PC-3 (cell line): Measurements from ENCODE around the gene DENND2A. TPM values are rescaled to one million over a fixed set of nuclear protein-coding genes. Genes with fewer than 3 reads are reported as not detected.

ENCODE experiments used
- ATAC-seq: fragments of 200-7000 bp; cut with Tn5 transposase; 2 replicates; pipeline ENCODE4 v1.9.1; 2020; ENCODE audit warnings: mild to moderate bottlenecking, moderate library complexity
- BruUV-seq: library from RNA; stranded (reverse); fragments of 400-500 nt; replicated peaks from 2 replicates; lab custom pipeline; 2021; lab: Mats Ljungman, UMichigan
- CTCF ChIA-PET: fragments of 300-600 bp; sonication (Branson Sonifier 250); formaldehyde crosslinking; loops from one replicate; lab custom pipeline; 2022; ENCODE audit warnings: antibody characterized with exemption; lab: Charles Lee
- POLR2A ChIA-PET: fragments of 300-600 bp; sonication (Branson Sonifier 250); formaldehyde crosslinking; loops from one replicate; lab custom pipeline; 2022; ENCODE audit warnings: antibody characterized with exemption; ENCODE audit not compliant: unreplicated experiment; lab: Charles Lee
- DNase-seq: peaks from one replicate; pipeline ENCODE4 v3.0.0-alpha.2; 2015
- H2AFZ ChIP-seq: fragments of 300-600 bp; sonication (generic); 2 replicates; pipeline ENCODE4 v1.6.0; 2016; ENCODE audit warnings: antibody characterized with exemption, low read length
- H3F3A ChIP-seq: fragments of 300-600 bp; sonication (generic); one replicate; pipeline ENCODE4 v1.6.0; 2017; ENCODE audit warnings: antibody characterized with exemption, low read length, control low read depth, mild to moderate bottlenecking; ENCODE audit not compliant: unreplicated experiment
- H3K27ac ChIP-seq: fragments of 300-600 bp; sonication (generic); 2 replicates; pipeline ENCODE4 v1.5.1; 2016; ENCODE audit warnings: mild to moderate bottlenecking, low read length
- H3K27me3 ChIP-seq: fragments of 300-600 bp; sonication (generic); 2 replicates; pipeline ENCODE4 v1.6.1; 2016; ENCODE audit warnings: low read length, mixed read lengths
- H3K36me3 ChIP-seq: fragments of 300-600 bp; sonication (generic); 2 replicates; pipeline ENCODE4 v1.6.1; 2016; ENCODE audit warnings: low read depth, mixed run types, low read length, mixed read lengths
- H3K4me1 ChIP-seq: fragments of 300-600 bp; sonication (generic); 2 replicates; pipeline ENCODE4 v1.5.1; 2016; ENCODE audit warnings: low read length; ENCODE audit not compliant: insufficient read depth
- H3K4me2 ChIP-seq: fragments of 300-600 bp; sonication (generic); 2 replicates; pipeline ENCODE4 v1.6.0; 2016; ENCODE audit warnings: low read length
- H3K4me3 ChIP-seq: fragments of 300-600 bp; sonication (generic); 2 replicates; pipeline ENCODE4 v1.5.1; 2016; ENCODE audit warnings: mild to moderate bottlenecking, low read length, mixed read lengths
- H3K79me2 ChIP-seq: fragments of 300-600 bp; sonication (generic); 2 replicates; pipeline ENCODE4 v1.6.1; 2017; ENCODE audit warnings: low read length, mixed read lengths
- H3K9ac ChIP-seq: fragments of 300-600 bp; sonication (generic); 2 replicates; pipeline ENCODE4 v1.6.0; 2016; ENCODE audit warnings: mild to moderate bottlenecking, low read length
- H3K9me2 ChIP-seq: fragments of 300-600 bp; sonication (generic); replicated peaks from 2 replicates; pipeline ENCODE4 v1.6.1; 2016; ENCODE audit warnings: mixed run types, low read length, mixed read lengths
- H3K9me3 ChIP-seq: fragments of 300-600 bp; sonication (generic); 2 replicates; pipeline ENCODE4 v1.6.1; 2016; ENCODE audit warnings: low read length, mixed read lengths
- H4K20me1 ChIP-seq: fragments of 300-600 bp; sonication (generic); 2 replicates; pipeline ENCODE4 v1.6.1; 2016; ENCODE audit warnings: low read length, mixed read lengths
- CTCF ChIP-seq: fragments of 300-600 bp; sonication (generic); conservative IDR thresholded peaks from 2 replicates; pipeline ENCODE4 v1.5.1; 2017; ENCODE audit warnings: antibody characterized with exemption, low read depth, mild to moderate bottlenecking, low read length
- EZH2 ChIP-seq: fragments of 300-600 bp; sonication (generic); IDR thresholded peaks from one replicate; pipeline ENCODE4 v1.6.1; 2017; ENCODE audit warnings: antibody characterized with exemption, mild to moderate bottlenecking, low read length; ENCODE audit not compliant: unreplicated experiment
- EZH2phosphoT487 ChIP-seq: fragments of 300-600 bp; sonication (generic); IDR thresholded peaks from 2 replicates; pipeline ENCODE4 v1.6.1; 2018; ENCODE audit warnings: mild to moderate bottlenecking, antibody characterized with exemption, low read length, borderline replicate concordance
- intact Hi-C: fragments of 100-400 bp; cut with micrococcal nuclease; formaldehyde crosslinking; loops from 2 replicates; pipeline ENCODE4 v1.9.0; 2023
- total RNA-seq: library from RNA; depleted of rRNA; stranded (reverse); fragments of >200 nt; gene quantifications from 2 replicates; pipeline ENCODE4 v1.2.3, GENCODE V29; 2014

Gene DENND2A
- total RNA-seq, 1 experiment from 2014 or later, result 8.9 TPM

GRCh38 chr7:140495514-140496097, 145.0 kb downstream of the DENND2A start:
- Histone ChIP-seq H3K36me3 (no peaks in the 10 kb centered on the region), H3F3A (no peaks in the 10 kb centered on the region), H3K9ac (no peak overlapping the region), H3K4me2 (no peak overlapping the region), H3K4me3 (no peak overlapping the region), H3K27me3 (no peaks in the 10 kb centered on the region), H3K4me1 (no peaks in the 10 kb centered on the region), H3K9me3 (no peaks in the 10 kb centered on the region), H3K27ac (no peak overlapping the region), H4K20me1 (no peaks in the 10 kb centered on the region), H2AFZ (no peak overlapping the region), H3K9me2 (no peaks in the 10 kb centered on the region), H3K79me2 (no peaks in the 10 kb centered on the region)
- DNase-seq, result no peak
- ChIA-PET CTCF (no interaction called here), POLR2A (no interaction called here)
- no peak for ATAC-seq
- BruUV-seq, result no TSS peak
- no peak for TF ChIP-seq CTCF
- TF ChIP-seq EZH2, result no peak
- TF ChIP-seq EZH2phosphoT487, result no peak
- intact Hi-C loops, result no loop called here

GRCh38 chr7:140494867-140495266, 145.7 kb downstream of the DENND2A start:
- DNase-seq (no peak), ATAC-seq (no peak)
- H3K4me3 ChIP-seq, result no peak overlapping the region
- no TSS peak for BruUV-seq
- H3F3A ChIP-seq, result no peaks in the 10 kb centered on the region
- H3K27me3 ChIP-seq, result no peaks in the 10 kb centered on the region
- H3K79me2 ChIP-seq, result no peaks in the 10 kb centered on the region
- CTCF ChIA-PET, result no interaction called here
- H3K9ac ChIP-seq, result no peak overlapping the region
- no peak overlapping the region for H3K27ac ChIP-seq
- POLR2A ChIA-PET, result no interaction called here
- intact Hi-C loops, result loop anchor here (5.0 kb wide), 1 partner anchor 143 kb away; no protein-coding TSS in a partner anchor
- H3K36me3 ChIP-seq, result no peaks in the 10 kb centered on the region
- H4K20me1 ChIP-seq, result no peaks in the 10 kb centered on the region
- TF ChIP-seq CTCF (no peak), EZH2phosphoT487 (no peak), EZH2 (no peak)
- H3K9me3 ChIP-seq, result no peaks in the 10 kb centered on the region
- no peaks in the 10 kb centered on the region for H3K9me2 ChIP-seq
- H2AFZ ChIP-seq, result no peak overlapping the region
- no peak overlapping the region for H3K4me2 ChIP-seq
- no peaks in the 10 kb centered on the region for H3K4me1 ChIP-seq

GRCh38 chr7:140489026-140489359, 151.6 kb downstream of the DENND2A start:
- H2AFZ ChIP-seq, result no peak overlapping the region
- H3K27me3 ChIP-seq, result no peaks in the 10 kb centered on the region
- CTCF ChIA-PET, result no interaction called here
- no peak for TF ChIP-seq CTCF
- no peak for TF ChIP-seq EZH2
- TF ChIP-seq EZH2phosphoT487, result no peak
- no peaks in the 10 kb centered on the region for H3K79me2 ChIP-seq
- peaks cover 11% of the 10 kb centered on the region for H3K4me1 ChIP-seq
- no peaks in the 10 kb centered on the region for H3F3A ChIP-seq
- no peak for ATAC-seq
- no peak for DNase-seq
- no peaks in the 10 kb centered on the region for H3K36me3 ChIP-seq
- H3K4me2 ChIP-seq, result no peak overlapping the region
- POLR2A ChIA-PET, result interaction anchor here (0.7 kb wide), 1 partner anchor 715 kb away, joined by 6 read pairs; no protein-coding TSS in a partner anchor
- no peak overlapping the region for H3K9ac ChIP-seq
- BruUV-seq, result no TSS peak
- no peaks in the 10 kb centered on the region for H3K9me2 ChIP-seq
- no peaks in the 10 kb centered on the region for H4K20me1 ChIP-seq
- no peaks in the 10 kb centered on the region for H3K9me3 ChIP-seq
- H3K27ac ChIP-seq, result no peak overlapping the region
- no peak overlapping the region for H3K4me3 ChIP-seq
- intact Hi-C loops, result no loop called here
